Spleen (tissue), 7 donors: ENCODE results near the gene MEFV.

Experiments used
- CTCF ChIP-seq, 11 experiments: fragments of 200-600 bp in 7 of 11; fragments of 450-650 bp in 4 of 11; sonication (generic) in 4 of 11; IDR thresholded peaks in 8 of 11; conservative IDR thresholded peaks in 3 of 11; 1 replicate in 7 of 11; 2 replicates in 4 of 11; pipeline versions ENCODE4 v1.4.0 to v1.8.0; 2016 to 2021; ENCODE audit warnings: antibody characterized with exemption in 11 of 11, inconsistent platforms in 4 of 11, mild to moderate bottlenecking in 1 of 11
- POLR2A ChIP-seq, 3 donors: fragments of 450-650 bp; IDR thresholded peaks; one replicate each; pipeline ENCODE4 v1.5.1; 2017; ENCODE audit warnings: antibody characterized with exemption in 3 of 3, mild to moderate bottlenecking in 1 of 3
- POLR2AphosphoS5 ChIP-seq, 3 donors: sonication (generic); formaldehyde crosslinking; IDR thresholded peaks; one replicate each; pipeline ENCODE4 v1.5.1; 2017; ENCODE audit warnings: antibody characterized with exemption in 3 of 3
- donor health status: DM: no; HTN: no; CAD: no; lungs with moderate emphysema.
- donor health status: DM: no; HTN: no; CAD: no.
- donor health status: DM: no; HTN: no; CAD: no.

GRCh38 chr16:3262517-3262916 is 6.1 kb upstream of the MEFV start:
- no peak for TF ChIP-seq CTCF (IDR thresholded peaks at IDR 0.05 in 8 of 11, conservative IDR thresholded peaks at IDR 0.05 in 3 of 11)
- no peak for TF ChIP-seq POLR2AphosphoS5 (IDR thresholded peaks at IDR 0.05)
- no peak for TF ChIP-seq POLR2A (IDR thresholded peaks at IDR 0.05)
